IPS-15b (cell line): Measurements from ENCODE around the gene ARHGEF10L.
"Not testable (repeated sequence)": the region's sequence is repeated elsewhere in the genome, so short reads cannot be mapped to it uniquely, and the experiment has no call there.

Source experiments
- H3K27me3 ChIP-seq: one replicate; pipeline ENCODE4 v1.6.1; 2013; ENCODE audit warnings: low read length; ENCODE audit not compliant: control insufficient read depth, insufficient read depth
- H3K36me3 ChIP-seq: one replicate; pipeline ENCODE4 v1.6.1; 2013; ENCODE audit warnings: low read length; ENCODE audit not compliant: control insufficient read depth, insufficient read depth
- H3K4me1 ChIP-seq: one replicate; pipeline ENCODE4 v1.6.1; 2013; ENCODE audit warnings: mild to moderate bottlenecking, low read length; ENCODE audit not compliant: control insufficient read depth, insufficient read depth
- H3K4me3 ChIP-seq: one replicate; pipeline ENCODE4 v1.5.1; 2013; ENCODE audit warnings: low read depth, low read length
- H3K9ac ChIP-seq: one replicate; pipeline ENCODE4 v1.6.1; 2013; ENCODE audit warnings: low read depth, mild to moderate bottlenecking, low read length
- H3K9me3 ChIP-seq: one replicate; pipeline ENCODE4 v1.6.1; 2013; ENCODE audit warnings: mild to moderate bottlenecking, low read length; ENCODE audit not compliant: control insufficient read depth, insufficient read depth

ARHGEF10L gene

GRCh38 chr1:17745479-17745955 is 206.0 kb downstream of the ARHGEF10L start:
- H3K4me1 ChIP-seq, result no peaks in the 10 kb centered on the region
- H3K4me3 ChIP-seq, result no peak overlapping the region
- H3K36me3 ChIP-seq, result no peaks in the 10 kb centered on the region
- no peaks in the 10 kb centered on the region for H3K9me3 ChIP-seq
- H3K27me3 ChIP-seq, result no peaks in the 10 kb centered on the region
- H3K9ac ChIP-seq, result no peak overlapping the region

GRCh38 chr1:17746281-17746680 is 206.8 kb downstream of the ARHGEF10L start:
- H3K9ac ChIP-seq, H3K27me3 ChIP-seq, H3K9me3 ChIP-seq: not testable (repeated sequence)

GRCh38 chr1:17746920-17747319 is 207.4 kb downstream of the ARHGEF10L start:
- Histone ChIP-seq H3K4me3 (no peak overlapping the region), H3K9ac (no peak overlapping the region), H3K9me3 (no peaks in the 10 kb centered on the region), H3K4me1 (no peaks in the 10 kb centered on the region), H3K36me3 (no peaks in the 10 kb centered on the region), H3K27me3 (no peaks in the 10 kb centered on the region)

More at GRCh38 chr1:17746281-17746680, 206.8 kb downstream of the ARHGEF10L start:
- not testable (repeated sequence) for H3K4me1 ChIP-seq, H3K4me3 ChIP-seq, H3K36me3 ChIP-seq
